Thyroid gland (tissue), 4 donors: Measurements from ENCODE around the gene MAP7D3. TPM values are rescaled to one million over a fixed set of nuclear protein-coding genes. Genes with fewer than 3 reads are reported as not detected.

Experiments used
- DNase-seq, 2 donors: peaks; one replicate each; pipeline ENCODE4 v3.0.0-alpha.2; 2019
- H3K27ac ChIP-seq, 3 donors: fragments of 200-600 bp; sonication (generic); 1 replicate in 2 of 3; 2 replicates in 1 of 3; pipeline ENCODE4 v1.5.1; 2016 to 2019; ENCODE audit warnings: mild to moderate bottlenecking in 1 of 3, moderate library complexity in 1 of 3
- H3K27me3 ChIP-seq: fragments of 200-600 bp; sonication (generic); one replicate; pipeline ENCODE4 v1.5.1; 2019
- H3K36me3 ChIP-seq, 2 donors: fragments of 200-600 bp; sonication (generic); one replicate each; pipeline ENCODE4 v1.5.1; 2016 to 2019
- H3K4me1 ChIP-seq, 2 donors: fragments of 200-600 bp; sonication (generic); one replicate each; pipeline ENCODE4 v1.5.1; 2017 to 2019
- H3K4me3 ChIP-seq, 3 donors: fragments of 200-600 bp; sonication (generic); replicated peaks in 1 of 3; 1 replicate in 2 of 3; 2 replicates in 1 of 3; pipeline ENCODE4 v1.5.1; 2016; ENCODE audit warnings: mild to moderate bottlenecking in 1 of 3
- H3K9me3 ChIP-seq: fragments of 200-600 bp; sonication (generic); one replicate; pipeline ENCODE4 v1.5.1; 2017
- POLR2A ChIP-seq, 2 donors: fragments of 450-650 bp; IDR thresholded peaks; one replicate each; pipeline ENCODE4 v1.6.1; 2017; ENCODE audit warnings: antibody characterized with exemption in 2 of 2, mild to moderate bottlenecking in 2 of 2, moderate library complexity in 1 of 2
- WGBS, 2 donors: methylation state at CpG; one replicate each; pipeline ENCODE4 v1.1.5; 2017; 5-methylcytosine and 5-hydroxymethylcytosine counted together
- intact Hi-C: fragments of 100-400 bp; cut with DNase I; formaldehyde crosslinking; loops from one replicate; pipeline ENCODE4 v1.15.1; 2023
- total RNA-seq, 4 donors: library from RNA; depleted of rRNA; stranded (reverse); fragments of >200 nt; gene quantifications; one replicate each; pipeline ENCODE4 v1.2.3, GENCODE V29; 2016
- TF ChIP-seq, protein P1 (sequence below), 6 experiments: fragments of 200-600 bp in 3 of 6; fragments of 450-650 bp in 3 of 6; sonication (generic) in 3 of 6; IDR thresholded peaks; one replicate each; pipeline ENCODE4 v1.5.1; 2016 to 2019; ENCODE audit warnings: antibody characterized with exemption in 6 of 6, mild to moderate bottlenecking in 2 of 6, inconsistent platforms in 1 of 6, moderate library complexity in 1 of 6

Gene MAP7D3
- total RNA-seq, 4 donors from 2014 or later = 13.8 to 22.2 (median 14.6) TPM

DNA sequence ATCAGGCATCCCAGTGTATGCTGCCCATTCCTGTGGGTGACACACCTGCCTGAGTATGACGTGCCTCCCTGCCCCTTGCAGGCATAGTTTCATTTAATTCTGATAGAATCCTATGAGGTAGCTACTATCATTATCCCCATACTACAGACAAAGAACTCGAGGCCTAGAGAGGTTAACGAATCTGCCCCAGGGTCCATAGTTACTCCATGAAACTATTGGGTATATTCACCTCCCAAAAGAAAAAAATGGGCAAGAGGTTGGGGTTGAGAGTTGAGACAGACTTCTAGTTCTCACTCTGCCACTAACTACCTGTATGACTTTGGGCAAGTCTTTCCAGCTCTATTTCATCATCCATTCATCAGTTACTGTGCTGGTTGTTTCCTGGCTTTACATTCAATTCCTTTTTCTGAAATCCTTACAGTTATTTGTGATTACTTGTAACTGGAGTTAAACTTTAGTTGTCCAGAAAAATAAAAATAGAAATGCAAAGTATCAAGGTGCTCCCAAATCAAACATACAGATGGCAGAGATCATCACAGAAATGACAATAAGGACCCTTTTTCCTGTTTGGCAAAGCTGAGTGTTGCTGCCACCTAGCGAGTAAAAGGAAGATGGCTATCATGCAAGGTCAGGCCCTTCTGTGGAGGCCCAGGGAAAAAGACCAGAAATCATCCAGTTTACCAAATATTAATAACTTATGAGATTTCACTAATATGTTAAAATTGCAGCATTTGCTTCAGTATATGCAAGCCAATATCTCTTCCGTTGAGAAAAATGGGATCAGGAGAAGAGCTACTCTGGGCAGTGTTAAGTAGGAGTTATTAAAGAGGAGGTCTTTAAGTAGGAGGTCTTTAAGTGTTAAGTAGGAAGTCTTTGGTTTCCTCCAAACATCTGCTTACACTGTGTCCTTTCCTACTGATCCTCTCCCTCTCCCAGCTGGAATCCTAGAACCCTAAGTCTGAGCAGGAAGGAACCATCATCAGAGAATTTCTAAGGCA, 17.1 kb upstream of the MAP7D3 start:
- TF ChIP-seq POLR2A (IDR thresholded peaks at IDR 0.05) = no peak
- TF ChIP-seq, protein P1, sequence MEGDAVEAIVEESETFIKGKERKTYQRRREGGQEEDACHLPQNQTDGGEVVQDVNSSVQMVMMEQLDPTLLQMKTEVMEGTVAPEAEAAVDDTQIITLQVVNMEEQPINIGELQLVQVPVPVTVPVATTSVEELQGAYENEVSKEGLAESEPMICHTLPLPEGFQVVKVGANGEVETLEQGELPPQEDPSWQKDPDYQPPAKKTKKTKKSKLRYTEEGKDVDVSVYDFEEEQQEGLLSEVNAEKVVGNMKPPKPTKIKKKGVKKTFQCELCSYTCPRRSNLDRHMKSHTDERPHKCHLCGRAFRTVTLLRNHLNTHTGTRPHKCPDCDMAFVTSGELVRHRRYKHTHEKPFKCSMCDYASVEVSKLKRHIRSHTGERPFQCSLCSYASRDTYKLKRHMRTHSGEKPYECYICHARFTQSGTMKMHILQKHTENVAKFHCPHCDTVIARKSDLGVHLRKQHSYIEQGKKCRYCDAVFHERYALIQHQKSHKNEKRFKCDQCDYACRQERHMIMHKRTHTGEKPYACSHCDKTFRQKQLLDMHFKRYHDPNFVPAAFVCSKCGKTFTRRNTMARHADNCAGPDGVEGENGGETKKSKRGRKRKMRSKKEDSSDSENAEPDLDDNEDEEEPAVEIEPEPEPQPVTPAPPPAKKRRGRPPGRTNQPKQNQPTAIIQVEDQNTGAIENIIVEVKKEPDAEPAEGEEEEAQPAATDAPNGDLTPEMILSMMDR (IDR thresholded peaks at IDR 0.05) = peak; percentile 48 to 74 (median 64)
- Histone ChIP-seq H3K36me3 (no peaks in the 10 kb centered on the region), H3K27ac (no peak overlapping the region), H3K27me3 (no peaks in the 10 kb centered on the region), H3K9me3 (no peaks in the 10 kb centered on the region), H3K4me3 (no peak overlapping the region), H3K4me1 (no peaks in the 10 kb centered on the region)
- peak; percentile 34 to 42 for DNase-seq
- 58% methylated on average over 5 of the region's 5 CpGs for WGBS, 2 donors
- intact Hi-C loops = loop anchor here (5.0 kb wide), 1 partner anchor 241 kb away; no protein-coding TSS in a partner anchor

DNA sequence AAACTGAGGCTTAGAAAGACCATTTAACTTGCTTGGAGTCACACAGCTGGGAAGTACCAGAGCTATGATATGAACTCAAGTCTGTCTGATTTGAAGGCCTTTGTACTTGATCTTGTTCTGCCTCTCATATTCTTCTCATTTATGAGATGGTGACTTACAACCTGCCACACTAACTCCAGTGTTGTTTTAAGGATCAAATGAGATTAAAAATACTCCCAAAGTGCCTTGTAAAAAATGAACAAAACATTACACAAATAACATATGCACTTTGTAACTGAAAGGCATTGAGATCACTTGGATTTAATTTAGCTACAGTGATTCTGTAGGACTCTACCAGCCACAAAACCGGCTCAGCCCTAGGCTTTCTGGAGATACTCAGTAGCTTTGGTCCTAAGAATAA, 15.6 kb upstream of the MAP7D3 start:
- intact Hi-C loops = loop anchor here (5.0 kb wide), 1 partner anchor 240 kb away; no protein-coding TSS in a partner anchor
- no peaks in the 10 kb centered on the region for H3K27me3 ChIP-seq
- H3K9me3 ChIP-seq = no peaks in the 10 kb centered on the region
- H3K36me3 ChIP-seq = no peaks in the 10 kb centered on the region
- TF ChIP-seq, protein P1 (IDR thresholded peaks at IDR 0.05) = no peak
- H3K4me1 ChIP-seq = peaks cover 0 to 10% of the 10 kb centered on the region in 2 donors
- no peak overlapping the region for H3K4me3 ChIP-seq
- DNase-seq = no peak
- H3K27ac ChIP-seq = no peak overlapping the region
- WGBS, 2 donors = 80 to 90% methylated on average over 1 of the region's 1 CpG

DNA sequence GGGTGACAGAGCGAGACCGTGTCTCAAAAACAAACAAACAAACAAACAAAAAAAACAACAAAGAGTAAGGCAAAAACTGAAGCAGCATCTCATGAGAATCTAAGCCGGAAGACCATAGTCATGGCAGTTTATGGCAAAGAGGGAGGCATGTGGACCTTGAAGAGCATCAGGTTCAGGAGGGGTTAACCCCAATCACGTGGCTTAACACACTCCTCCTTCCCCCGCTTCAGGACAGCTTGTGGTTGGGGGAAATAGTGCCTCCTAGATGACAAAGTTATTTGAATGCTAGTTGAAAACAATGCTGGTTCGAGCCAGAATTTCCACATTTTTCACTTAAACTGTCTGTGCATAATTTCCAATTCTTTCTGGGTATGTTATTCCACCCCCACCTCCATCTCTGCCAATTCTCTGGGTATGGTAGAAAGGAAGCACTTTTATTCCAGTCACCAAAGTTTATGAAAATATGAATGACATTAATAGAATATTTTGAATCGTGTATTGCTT, 11.7 kb upstream of the MAP7D3 start:
- DNase-seq = no peak
- no peaks in the 10 kb centered on the region for H3K36me3 ChIP-seq
- H3K9me3 ChIP-seq = no peaks in the 10 kb centered on the region
- no peaks in the 10 kb centered on the region for H3K27me3 ChIP-seq
- intact Hi-C loops = no loop called here
- H3K4me3 ChIP-seq = no peak overlapping the region
- peaks cover 0 to 29% of the 10 kb centered on the region in 2 donors for H3K4me1 ChIP-seq
- H3K27ac ChIP-seq = no peak overlapping the region
- no peak for TF ChIP-seq POLR2A (IDR thresholded peaks at IDR 0.05)
- TF ChIP-seq, protein P1 (IDR thresholded peaks at IDR 0.05) = no peak
- WGBS, 2 donors = 63 to 64% methylated on average over 7 of the region's 7 CpGs

DNA sequence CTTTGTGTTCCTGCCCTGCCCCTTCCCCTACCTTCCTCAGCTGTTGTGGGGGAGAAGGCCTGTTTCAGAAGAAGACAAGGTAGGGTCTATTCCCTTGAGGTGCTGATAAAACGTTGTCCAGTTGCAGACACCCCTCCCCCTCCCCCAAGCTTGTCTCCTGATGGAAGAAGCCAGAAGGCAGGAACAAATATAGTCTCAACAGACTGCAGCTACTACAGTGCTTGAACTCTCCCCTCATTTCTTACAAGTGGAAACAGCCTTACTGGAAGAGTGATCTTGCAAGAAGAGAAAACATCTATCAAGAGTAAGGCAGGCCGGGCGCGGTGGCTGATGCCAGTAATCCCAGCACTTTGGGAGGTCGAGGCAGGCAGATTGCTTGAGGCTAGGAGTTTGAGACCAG, 11.0 kb upstream of the MAP7D3 start:
- peak in 1 of 2 donors; percentile 1 for DNase-seq
- intact Hi-C loops = no loop called here
- H3K27ac ChIP-seq = no peak overlapping the region
- TF ChIP-seq, protein P1 (IDR thresholded peaks at IDR 0.05) = no peak
- H3K36me3 ChIP-seq = no peaks in the 10 kb centered on the region
- H3K4me1 ChIP-seq = peaks cover 0 to 29% of the 10 kb centered on the region in 2 donors
- H3K27me3 ChIP-seq = no peaks in the 10 kb centered on the region
- no peaks in the 10 kb centered on the region for H3K9me3 ChIP-seq
- 39 to 56% methylated on average over 5 of the region's 5 CpGs for WGBS, 2 donors
- no peak overlapping the region for H3K4me3 ChIP-seq

DNA sequence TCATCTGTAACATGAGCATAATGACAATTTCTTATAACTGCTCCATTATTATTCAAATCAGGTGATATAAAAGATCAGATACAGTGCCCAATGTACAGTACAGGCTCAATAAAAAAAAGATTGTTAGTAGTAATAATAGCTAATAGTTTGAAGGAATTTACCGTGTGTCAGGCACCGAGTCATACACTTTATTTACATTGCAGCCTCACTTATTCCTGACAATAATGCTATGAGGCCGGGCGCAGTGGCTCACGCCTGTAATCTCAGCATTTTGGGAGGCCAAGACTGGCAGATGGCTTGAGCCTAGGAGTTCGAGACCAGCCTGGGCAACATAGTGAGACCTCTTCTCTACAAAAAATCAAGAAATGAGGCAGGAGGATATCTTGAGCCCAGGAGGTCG, 10.1 kb upstream of the MAP7D3 start:
- Histone ChIP-seq H3K27me3 (no peaks in the 10 kb centered on the region), H3K4me1 (peaks cover 0 to 29% of the 10 kb centered on the region in 2 donors), H3K9me3 (no peaks in the 10 kb centered on the region), H3K27ac (peak overlapping the region in 1 of 3 donors; percentile 32), H3K4me3 (no peak overlapping the region), H3K36me3 (no peaks in the 10 kb centered on the region)
- intact Hi-C loops = no loop called here
- TF ChIP-seq POLR2A (IDR thresholded peaks at IDR 0.05) = no peak
- DNase-seq = no peak
- WGBS, 2 donors = 92 to 93% methylated on average over 7 of the region's 7 CpGs
